Measurements from ENCODE around the gene PTGS2. TPM values are rescaled to one million over a fixed set of nuclear protein-coding genes. Genes with fewer than 3 reads are reported as not detected.
"Not testable (repeated sequence)": the region's sequence is repeated elsewhere in the genome, so short reads cannot be mapped to it uniquely, and the experiment has no call there.

The PTGS2 gene
- total RNA-seq, 1 donor from 2014 or later, result 2.4 TPM

DNA sequence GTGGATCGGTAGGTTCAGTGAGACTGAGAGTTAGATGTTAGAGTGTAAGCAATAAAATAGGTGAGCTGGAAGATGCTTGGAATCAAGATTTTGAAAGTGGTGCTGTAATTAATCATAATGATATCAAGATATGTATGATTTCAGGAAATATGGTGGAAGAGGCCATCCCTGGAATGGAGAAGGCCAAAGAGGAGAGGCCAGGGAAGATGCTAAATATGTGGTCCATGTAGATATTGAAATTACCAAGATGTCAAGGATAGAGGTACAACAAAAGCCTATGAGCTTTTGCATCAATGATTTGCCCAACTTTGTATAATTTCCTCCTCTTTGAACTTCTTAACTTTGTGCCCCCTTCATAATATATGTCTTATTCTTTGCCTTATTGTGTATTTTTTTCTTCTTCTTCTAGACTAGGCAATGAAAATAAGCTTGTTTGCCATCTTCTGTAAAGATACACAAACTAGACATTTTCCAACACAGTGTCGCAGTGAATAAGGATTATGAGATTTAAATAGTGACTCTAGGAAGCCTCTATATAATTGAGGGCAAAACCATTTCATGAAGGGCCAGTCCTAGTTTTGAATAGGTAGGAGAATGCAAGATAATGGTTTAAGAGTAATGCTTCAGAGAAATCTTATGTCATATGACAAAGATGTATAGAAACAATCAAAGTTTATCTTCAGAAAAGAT lies 8.9 kb downstream of the PTGS2 start:
- DNase-seq (ENCODE audit: low spot score in 2 of 2) (no peak), FAIRE-seq (no peak)

DNA sequence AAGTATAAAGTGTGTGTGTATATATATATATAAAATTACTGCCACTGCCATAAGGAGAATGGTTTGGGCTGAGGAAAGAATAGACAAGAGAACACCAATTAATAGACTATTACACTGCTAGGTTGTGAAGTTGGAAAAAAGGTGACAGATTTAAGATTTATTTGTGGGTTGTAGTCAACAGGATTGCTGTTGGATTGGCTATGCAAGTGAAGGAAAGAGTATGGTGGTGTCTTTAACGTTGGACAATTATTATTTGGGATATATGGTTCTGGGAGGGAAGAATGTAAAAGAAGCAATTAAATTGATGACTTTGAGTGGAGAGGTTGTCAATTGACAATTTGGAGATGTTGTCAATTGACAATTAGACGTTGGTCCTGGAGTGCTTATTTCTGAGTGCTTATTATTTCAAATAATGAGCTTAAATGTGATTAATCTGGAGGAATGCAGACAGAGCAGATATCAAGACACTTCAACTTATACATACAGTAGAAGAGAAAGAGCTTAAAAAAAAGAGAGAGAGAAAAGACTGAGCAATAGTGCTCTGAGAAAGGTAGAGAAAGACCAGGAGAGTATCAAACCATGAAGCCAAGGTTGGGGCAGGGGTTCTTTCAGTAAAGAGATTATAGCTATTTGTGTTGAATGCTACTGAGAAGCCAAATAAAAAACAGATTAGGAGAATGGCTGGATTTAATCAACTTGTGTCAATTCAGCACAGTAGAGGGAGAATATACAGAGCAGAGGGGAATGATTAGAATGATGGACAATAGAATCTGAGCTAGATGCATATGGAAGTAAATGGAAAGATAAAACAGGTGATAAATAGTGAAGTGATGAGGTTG lies 9.7 kb downstream of the PTGS2 start:
- no peak for DNase-seq (ENCODE audit: low spot score in 2 of 2)
- no peak for FAIRE-seq

DNA sequence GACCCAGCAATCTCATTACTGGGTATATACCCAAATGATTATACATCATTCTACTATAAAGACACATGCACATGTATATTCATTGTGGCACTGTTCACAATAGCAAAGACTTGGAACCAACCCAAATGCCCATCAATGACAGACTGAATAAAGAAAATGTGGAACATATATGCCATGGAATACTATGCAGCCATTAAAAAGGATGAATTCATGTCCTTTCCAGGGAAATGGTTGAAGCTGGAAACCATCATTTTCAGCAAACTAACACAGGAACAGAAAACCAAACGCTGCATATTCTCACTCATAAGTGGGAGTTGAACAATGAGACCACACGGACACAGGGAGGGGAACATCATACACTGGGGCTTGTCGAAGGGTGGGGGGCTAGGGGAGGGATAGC lies 10.4 kb downstream of the PTGS2 start:
- FAIRE-seq; DNase-seq (ENCODE audit: low spot score in 2 of 2): not testable (repeated sequence)

DNA sequence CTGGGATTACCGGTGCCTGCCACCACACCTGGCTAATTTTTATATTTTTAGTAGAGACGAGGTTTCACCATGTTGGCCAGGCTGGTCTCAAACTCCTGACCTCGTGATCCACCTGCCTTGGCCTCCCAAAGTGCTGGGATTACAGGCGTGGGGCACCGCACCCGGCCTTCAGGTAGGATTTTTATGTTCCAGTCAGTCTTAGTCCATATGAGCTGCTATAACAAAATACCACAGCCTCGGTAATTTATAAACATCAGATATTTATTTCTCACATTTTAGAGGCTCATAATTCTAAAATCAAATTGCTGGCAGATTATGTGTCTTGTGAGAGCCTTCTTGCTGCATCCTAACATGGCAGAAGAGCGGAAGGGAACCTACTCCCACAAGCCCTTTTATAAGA lies 16.0 kb downstream of the PTGS2 start:
- DNase-seq (ENCODE audit: low spot score in 2 of 2); FAIRE-seq: not testable (repeated sequence)

DNA sequence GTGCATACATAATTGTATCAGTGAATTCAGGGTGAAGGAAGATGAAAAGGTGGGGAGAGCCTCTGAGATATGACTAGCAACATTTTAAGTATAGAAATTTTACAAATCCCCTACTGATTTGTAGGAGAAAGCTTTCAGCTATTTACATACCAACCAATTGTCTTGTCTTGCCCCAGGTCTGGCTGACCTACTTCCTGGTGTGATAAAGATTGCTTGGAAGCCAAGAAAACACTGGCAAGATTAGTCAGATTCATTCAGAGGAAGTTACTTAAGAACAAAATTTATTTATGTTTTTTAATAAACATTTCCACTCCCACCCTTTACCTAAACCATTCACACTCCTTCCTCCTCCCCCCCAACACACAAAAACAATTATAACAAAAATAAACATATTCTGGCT lies 17.5 kb downstream of the PTGS2 start:
- no peak for DNase-seq (ENCODE audit: low spot score in 2 of 2)
- no peak for FAIRE-seq

DNA sequence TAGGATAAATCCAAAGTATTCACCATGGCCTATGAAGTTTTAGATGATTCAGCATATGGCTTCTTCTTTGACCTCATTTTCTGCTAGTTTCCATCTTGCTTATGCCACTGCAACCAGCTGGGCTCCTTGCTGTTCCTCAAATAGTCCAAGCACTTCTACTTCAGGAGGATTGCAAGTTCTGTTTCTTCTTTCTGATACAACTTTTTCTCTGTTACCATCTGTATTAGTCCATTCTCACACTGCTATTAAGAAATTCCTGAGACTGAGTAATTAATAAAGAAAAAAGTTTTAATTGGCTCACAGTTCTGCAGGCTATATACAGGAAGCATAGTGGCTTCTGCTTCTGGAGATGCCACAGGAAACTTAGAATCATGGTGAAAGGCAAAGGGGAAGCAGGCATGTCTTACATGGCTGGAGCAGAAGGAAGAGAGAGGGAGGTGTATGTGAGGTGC lies 20.3 kb downstream of the PTGS2 start:
- FAIRE-seq (no peak), DNase-seq (ENCODE audit: low spot score in 2 of 2) (no peak)

DNA sequence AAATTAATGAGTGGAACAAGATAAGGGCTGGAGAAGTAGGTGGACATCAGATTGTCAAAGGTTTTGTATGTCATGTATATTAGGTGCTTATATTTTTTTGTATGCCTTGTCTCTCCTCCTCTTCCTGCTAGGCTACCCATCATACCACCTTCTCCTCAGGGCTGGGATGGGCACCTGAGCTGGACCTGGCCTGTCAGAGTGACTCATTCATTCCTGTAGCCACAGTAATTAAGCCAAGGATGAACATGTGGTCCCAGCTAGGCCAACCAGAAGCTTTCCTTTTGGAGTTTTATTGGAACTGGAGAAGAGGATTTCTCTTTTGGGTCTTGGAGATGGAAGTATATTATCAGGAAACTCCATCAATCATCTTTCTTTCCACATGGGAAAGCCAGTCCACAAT lies 21.2 kb downstream of the PTGS2 start:
- no peak for FAIRE-seq
- no peak for DNase-seq (ENCODE audit: low spot score in 2 of 2)

DNA sequence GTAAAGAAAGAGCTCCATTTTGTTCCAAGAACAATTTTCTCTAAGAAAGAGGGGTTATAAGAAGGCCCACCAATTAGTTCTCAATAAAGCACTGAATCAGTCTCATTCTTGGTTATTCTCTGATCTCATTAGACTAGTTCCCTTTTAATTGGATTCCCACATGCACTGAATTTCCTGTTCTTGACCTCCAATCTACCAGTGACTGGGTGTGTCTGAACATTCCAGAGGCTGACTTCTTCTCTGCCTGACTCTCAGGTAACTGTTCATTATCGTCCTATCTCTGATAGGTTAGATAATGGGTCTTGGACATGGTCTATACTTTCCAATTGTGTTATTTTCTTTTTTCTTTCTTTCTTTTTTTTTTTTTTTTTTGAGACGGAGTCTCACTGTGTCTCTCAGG lies 22.7 kb downstream of the PTGS2 start:
- FAIRE-seq (no peak), DNase-seq (ENCODE audit: low spot score in 2 of 2) (no peak)

DNA sequence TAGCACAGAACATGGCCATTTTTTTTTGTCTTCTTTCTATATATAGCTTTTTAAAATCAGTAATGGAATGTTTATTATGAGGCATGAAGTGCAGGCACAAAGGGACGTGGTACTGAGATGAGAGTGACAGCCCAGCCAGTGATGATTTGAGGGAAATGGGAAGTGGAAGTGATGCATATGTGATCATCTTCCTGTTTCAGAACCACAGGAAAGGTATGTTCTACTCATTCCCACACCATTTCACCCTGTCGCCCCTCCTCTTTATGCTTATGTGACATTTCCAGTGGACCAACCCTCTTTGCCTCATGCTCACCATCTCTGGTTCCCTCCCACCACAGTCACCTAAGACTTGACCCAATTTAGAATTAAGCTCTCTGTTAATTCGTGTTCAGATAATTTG lies 24.3 kb downstream of the PTGS2 start:
- FAIRE-seq (no peak), DNase-seq (ENCODE audit: low spot score in 2 of 2) (no peak)

DNA sequence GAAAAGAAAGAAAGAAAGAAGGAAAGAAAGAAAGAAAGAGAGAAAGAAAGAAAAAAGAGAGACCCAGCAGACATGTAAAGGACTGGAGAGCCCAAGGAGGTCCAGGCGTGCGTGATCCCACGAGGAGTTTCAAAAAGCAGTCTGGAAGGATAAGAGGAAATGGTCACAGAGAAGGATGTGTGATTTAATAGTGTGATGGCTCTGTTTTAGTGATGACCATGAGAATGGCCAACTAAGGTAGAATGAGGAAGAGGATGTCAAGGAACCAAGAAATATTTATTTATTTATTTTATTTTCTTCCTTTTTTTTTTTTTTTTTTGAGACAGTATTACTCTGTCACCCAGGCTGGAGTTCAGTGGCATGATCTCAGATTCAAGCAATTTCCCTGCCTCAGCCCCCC lies 25.5 kb downstream of the PTGS2 start:
- no peak for DNase-seq (ENCODE audit: low spot score in 2 of 2)
- no peak for FAIRE-seq

DNA sequence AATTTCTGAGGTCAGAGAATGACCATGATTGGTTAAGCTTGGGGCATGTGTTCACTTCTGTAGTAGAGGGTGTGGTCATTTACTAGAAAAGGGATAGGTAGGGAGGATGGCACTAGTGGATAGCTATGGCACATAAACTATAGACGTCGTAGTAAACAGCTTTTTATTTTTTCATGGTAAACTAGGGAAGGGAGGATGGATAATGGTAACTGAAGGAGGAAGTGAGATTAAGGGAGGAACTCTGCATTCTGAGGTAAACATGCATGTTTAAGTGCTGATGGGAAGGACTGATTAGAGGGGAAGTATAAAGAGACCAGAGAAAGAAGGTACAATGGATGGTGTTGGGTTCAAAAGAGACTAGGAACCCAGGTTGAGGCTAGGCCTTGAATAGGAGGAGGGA lies 26.9 kb downstream of the PTGS2 start:
- DNase-seq (ENCODE audit: low spot score in 2 of 2), result no peak

DNA sequence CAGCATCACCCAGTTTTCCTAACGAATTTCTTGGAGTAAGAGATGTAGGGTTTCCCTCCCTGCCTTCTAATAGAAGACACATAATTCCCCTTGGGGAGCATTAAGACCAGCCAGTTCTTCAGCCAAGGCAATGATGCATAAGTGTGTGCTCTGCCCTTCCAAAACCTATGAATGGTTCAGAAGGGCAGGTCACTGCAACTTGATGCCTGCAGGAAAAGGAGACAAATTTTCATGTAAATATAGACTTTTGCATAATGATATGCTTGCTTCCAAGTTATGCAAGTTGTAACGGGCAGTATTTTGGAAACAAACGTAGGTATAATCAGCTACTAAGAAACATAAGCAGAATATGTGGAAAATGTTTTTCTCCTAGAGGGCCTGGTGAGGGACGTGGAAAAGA lies 31.6 kb downstream of the PTGS2 start:
- DNase-seq (ENCODE audit: low spot score in 2 of 2) (no peak), FAIRE-seq (no peak)

More for the DNA sequence above, 26.9 kb downstream of the PTGS2 start:
- FAIRE-seq, result no peak

DNA sequence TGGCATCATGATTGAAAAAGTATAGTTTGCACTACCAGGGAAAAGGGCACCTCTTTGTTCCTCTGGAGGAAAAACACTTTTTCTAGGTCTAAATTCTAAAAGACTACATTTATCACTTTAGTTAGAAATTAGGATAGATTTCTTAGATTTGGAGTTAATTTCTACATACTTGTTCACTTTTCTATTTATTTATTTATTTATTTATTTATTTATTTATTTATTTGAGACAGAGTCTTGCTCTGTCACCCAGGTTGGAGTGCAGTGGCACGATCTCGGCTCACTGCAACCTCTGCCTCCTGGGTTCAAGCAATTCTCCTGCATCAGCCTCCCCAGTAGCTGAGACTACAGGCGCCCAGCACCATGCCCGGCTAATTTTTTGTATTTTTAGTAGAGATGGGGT lies 32.2 kb downstream of the PTGS2 start:
- not testable (repeated sequence) for FAIRE-seq; DNase-seq (ENCODE audit: low spot score in 2 of 2)

DNA sequence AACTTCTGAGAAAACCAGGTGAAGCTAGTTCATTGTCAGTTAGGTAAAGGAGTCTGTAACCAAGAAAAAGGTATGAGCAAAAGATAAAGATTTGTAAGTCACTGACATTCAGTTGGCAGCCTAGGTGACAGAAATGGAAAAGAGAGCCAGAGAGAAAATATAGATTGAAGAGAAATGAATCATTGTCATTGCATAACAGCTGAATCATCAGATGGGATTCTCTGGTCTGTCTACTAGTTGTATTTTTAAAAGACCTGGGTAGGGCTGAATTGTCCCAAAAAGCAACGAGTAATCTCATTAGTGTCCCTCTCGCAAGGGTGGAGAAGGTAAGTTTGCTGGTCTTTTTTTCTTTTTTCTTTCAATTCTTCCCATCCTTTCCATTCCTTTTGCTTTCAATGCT lies 36.6 kb downstream of the PTGS2 start:
- DNase-seq (ENCODE audit: low spot score in 2 of 2) (peak in 1 of 2 donors; percentile 11), FAIRE-seq (no peak)

DNA sequence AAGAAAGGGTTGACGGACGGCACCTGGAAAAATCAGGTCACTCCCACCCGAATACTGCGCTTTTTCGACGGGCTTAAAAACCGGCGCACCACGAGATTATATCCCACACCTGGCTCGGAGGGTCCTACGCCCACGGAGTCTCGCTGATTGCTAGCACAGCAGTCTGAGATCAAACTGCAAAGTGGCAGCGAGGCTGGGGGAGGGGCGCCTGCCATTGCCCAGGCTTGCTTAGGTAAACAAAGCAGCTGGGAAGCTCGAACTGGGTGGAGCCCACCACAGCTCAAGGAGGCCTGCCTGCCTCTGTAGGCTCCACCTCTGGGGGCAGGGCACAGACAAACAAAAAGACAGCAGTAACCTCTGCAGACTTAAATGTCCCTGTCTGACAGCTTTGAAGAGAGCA lies 42.7 kb downstream of the PTGS2 start:
- FAIRE-seq; DNase-seq (ENCODE audit: low spot score in 2 of 2): not testable (repeated sequence)

DNA sequence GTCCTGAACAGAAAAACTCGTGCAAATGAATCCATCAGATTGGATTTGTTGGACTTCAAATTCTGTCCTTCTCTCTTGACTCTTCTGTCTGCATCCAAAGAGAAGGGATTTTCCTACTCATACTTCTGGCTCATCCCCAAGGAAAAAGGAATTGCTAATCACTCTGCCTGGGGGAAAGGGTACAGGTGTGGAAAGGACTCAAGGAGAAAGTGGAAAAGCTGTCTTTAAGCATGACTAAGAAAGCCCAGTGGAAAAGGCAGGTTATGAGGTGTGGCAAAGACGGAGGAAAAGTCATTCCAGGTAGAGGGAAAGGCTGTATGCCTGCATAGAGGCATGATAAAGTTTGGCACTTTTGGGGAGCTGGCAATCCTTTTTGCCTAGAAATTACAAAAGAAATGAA lies 43.4 kb downstream of the PTGS2 start:
- no peak for DNase-seq (ENCODE audit: low spot score in 2 of 2)
- no peak for FAIRE-seq

DNA sequence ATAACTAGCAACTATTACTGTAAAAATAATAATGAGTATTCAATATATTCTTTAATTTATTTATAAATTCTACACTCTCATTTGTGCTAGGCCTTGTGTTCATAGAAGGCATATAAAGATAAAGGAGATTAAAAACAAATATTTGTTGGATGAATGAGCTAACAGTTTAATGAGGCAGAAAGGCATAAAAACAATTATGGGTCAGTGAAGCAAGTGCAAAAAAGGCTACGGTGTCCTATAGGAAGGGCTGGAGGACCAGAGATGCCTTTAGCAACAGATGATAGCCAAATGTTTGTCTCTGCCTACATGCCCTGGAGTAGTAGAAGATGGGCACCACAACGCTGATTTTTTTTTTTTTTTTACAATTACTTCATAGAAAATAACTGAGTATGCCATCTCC lies 45.7 kb downstream of the PTGS2 start:
- FAIRE-seq (no peak), DNase-seq (ENCODE audit: low spot score in 2 of 2) (no peak)

DNA sequence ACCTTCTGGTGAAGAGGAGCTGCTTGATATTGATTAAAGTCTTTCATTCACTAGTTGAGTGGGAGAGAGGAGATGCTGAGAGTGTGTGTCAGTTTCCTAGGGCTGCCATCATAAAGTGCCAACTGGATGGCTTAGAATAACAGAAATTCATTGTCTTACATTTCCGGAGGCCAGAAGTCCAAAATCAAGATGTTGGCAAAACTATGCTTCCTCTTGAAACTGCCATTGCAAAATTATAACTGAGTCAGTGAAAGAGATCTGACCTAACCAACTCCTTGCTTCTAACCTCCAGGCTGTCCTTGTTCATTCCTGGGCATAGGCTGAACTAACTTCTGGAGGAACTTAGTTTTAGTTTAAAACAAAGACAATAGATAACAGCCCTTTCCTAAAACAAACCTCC lies 47.1 kb downstream of the PTGS2 start:
- FAIRE-seq, result no peak
- no peak for DNase-seq (ENCODE audit: low spot score in 2 of 2)

DNA sequence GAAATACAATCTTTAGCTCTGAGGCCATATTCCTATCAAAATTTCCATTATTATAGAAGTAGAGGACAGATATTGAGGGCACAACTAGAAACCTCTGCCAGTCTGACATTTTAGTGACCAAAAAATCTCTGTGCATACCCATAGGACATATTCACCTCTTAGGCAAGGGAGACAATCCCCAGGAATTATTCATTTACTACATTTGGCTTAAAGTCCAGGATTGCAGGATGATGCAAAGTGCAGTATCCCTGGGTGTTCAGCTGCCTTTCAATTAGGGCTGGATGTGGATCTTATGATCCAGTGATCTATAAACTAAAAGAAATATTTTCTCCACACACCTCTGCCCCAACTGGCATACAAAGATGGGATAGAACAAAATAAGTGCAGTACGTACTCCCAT lies 50.9 kb downstream of the PTGS2 start:
- no peak for DNase-seq (ENCODE audit: low spot score in 2 of 2)

DNA sequence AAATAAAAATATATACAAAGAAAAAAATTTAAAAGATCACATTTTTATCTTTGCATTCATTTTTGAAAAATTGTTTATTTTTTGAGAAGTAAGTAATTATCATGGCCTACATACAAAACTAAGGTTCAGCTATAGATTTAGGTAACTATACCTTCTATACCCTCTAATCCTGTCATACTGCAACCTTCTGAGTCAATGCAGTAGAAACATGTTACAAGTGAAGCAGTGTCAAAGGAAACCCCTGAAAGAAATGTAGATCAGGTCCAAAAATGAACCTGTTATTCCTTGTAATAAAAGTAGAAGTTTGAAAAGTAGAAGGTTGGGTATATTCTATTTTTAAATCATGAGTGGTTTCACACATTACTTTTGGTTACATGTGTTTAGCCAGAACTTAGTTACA lies 51.3 kb downstream of the PTGS2 start:
- FAIRE-seq (no peak), DNase-seq (ENCODE audit: low spot score in 2 of 2) (no peak)

More for the DNA sequence above, 50.9 kb downstream of the PTGS2 start:
- no peak for FAIRE-seq

DNA sequence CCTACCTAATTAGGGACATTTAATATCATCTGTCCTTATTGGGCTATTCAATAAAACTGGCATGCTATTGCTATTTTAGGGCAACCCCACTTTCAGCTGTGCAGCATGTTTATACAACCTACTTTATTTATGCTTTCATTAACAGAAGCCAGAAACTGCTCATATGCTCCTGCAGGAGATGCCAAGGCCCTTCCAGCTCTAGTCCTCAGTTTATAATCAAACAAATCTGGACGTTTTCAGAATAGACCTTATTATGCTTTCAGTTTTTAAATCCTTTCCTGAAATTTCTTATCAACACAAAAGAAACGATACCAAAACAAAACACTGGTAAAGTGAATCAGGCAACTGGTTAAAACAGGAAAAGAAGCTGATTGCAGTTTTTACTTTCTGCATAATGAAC lies 53.2 kb downstream of the PTGS2 start:
- FAIRE-seq (no peak), DNase-seq (ENCODE audit: low spot score in 2 of 2) (no peak)

Data from frontal cortex (tissue), 4 donors.